Activated effector memory CD4-positive, alpha-beta T cell treated with anti-CD3 and anti-CD28 coated beads, Interleukin-2, amount 50 U/mL, for 16 hours (primary cell): ENCODE results near the gene SPX.

Experiments
- DNase-seq: peaks from one replicate; pipeline ENCODE4 v3.0.0-alpha.2; 2020

SPX gene

DNA sequence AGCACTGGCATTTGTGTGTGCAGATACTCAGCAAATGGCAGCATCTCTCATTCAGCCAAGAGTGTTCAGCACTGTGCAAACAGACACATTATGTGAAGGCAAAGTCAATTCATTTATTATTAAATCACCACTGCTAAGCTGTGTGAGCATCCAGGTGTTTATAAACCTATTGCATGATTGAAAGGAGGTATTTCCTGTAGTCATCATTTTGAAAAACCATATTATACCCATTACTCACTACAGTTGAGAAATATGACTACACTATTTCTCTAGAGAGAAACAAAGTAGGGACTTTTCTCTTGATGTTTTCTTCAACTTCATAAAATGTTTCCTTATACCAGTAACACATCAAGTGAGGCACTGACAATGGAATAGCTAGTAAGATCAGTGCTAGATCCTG is 13.7 kb downstream of the SPX start:
- DNase-seq = no peak

DNA sequence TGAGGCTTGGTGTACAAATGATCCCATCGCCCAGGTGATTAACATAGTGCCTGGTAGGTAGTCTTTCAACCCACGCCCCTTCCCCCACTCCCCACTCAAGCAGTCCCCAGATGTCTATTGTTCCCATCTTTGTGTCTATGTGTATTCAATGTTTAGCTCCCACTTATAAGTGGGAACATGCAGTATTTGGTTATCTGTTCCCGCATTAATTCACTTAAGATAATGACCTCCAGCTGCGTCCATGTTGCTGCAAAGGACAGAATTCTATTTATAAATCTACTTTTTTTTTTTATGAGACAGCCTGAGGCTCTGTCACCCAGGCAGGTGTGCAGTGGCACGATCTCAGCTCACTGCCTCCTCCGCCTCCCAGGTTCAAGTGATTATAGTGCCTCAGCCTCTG is 15.7 kb downstream of the SPX start:
- no peak for DNase-seq

DNA sequence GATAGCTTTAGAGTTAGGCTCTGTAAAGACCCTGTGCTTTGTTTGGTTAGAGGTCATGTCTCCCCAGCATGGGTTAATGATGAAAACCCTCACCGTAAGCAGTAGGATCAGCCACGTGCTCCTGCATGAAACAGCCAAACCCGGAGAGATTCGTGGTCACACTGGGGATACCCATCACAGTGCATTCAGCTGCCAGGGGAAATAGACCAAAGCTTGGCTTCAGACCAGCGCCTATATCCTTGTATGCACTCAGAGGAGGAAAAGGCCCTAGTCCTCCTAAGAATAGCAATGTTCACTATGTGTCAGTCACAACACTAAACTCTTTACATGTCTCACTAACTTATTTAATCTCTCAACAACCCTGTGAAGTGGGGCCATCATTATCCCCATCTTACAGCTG is 16.3 kb downstream of the SPX start:
- no peak for DNase-seq

DNA sequence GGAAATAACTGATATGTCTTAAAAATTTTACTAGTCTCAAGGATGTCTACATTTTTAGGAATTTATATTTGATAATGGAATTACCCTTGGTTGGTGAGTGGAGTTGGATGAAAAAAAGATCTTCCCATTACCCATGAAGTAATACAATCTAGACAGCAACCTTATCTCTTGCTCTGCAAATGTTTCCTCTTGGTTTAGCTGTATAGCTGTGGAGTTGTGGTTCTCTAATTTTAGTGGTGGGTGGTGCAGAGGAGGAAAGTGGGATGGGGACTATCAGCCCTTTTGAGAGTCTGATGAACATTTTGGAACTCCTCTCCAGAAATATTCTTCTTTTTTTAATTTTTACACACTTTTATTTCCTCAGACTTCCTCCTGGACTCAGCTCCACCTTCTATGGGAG is 17.1 kb downstream of the SPX start:
- no peak for DNase-seq

DNA sequence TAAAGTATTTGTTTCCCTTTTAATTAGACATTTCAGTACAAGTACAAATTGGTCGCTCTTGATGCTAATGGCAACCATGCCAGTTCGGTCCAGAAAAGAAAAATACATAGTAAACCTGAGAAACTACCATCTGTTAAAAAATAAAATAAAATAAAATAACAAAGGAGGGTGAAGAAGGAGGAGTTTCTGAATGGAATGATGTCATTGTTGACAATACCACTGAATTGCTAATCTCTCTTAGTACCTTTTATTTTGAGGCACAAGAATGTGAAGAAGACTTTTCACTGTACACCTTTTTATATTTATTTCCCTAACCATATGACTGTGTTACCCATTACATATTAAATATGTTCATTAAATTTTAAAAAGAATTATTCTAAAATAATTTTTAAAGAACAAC is 19.5 kb downstream of the SPX start:
- no peak for DNase-seq

DNA sequence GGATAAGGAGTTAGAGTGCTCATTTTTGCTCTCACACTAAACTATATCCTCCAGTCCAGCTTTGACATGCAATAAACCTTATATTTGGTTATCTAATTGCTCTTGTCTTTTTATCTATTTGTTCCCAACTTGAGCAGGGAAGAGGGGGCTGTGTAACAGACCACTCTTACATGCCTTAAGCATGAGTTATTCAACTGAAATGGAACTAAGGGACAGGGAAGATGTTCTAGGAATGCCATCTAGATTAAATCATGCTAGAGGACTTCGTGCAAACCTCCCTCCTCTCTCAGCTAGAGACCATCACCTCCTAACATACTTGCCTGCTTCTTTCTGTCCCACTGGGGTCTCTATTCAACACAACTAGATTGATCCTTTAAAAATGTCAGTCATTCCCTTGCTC is 20.6 kb downstream of the SPX start:
- DNase-seq = no peak

DNA sequence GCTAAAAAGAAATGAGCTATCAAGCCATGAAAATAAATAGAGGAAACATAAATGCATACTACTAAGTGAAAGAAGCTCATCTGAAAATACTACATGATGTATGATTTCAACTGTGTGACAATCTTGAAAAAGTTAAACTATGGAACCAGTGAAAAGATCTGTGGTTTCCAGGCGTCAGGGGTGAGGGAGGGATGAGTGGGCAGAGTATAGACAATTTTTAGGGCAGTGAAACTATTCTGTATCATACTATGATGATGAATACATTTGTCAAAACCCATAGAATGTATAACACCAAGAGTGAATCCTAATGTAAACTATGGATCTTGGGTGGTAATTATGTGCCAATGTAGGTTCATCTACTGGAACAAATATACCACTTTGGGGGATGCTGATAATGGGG is 21.3 kb downstream of the SPX start:
- DNase-seq = no peak

DNA sequence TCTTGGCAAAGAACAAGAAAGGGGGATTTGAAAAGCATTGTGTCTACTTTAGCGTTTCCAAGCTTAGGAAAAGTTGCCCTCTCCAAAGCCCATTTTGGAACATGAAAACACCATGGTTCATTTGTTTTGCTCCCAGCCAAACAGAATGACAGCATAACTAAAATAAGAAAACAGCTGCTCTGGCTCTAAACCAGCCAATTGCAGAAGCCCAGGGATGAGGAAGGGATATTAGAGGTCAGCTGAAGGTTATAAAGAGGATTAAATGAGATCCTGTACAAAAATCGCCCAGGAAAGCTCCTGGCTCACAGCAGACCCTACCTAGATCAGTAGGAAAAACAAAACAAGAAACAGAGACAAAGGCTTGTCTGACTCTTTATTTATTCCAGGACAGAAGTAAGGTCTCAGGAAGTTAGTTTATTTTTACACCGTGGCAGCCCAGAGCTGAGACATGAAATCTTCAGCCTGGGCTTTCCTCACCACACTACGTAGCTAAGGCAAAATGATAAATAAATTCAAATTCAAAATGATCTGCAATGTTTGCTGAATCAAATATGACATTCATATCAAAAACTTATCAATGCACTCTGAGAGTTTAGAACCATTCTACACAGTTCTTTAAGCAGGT is 25.9 kb downstream of the SPX start:
- DNase-seq = no peak

DNA sequence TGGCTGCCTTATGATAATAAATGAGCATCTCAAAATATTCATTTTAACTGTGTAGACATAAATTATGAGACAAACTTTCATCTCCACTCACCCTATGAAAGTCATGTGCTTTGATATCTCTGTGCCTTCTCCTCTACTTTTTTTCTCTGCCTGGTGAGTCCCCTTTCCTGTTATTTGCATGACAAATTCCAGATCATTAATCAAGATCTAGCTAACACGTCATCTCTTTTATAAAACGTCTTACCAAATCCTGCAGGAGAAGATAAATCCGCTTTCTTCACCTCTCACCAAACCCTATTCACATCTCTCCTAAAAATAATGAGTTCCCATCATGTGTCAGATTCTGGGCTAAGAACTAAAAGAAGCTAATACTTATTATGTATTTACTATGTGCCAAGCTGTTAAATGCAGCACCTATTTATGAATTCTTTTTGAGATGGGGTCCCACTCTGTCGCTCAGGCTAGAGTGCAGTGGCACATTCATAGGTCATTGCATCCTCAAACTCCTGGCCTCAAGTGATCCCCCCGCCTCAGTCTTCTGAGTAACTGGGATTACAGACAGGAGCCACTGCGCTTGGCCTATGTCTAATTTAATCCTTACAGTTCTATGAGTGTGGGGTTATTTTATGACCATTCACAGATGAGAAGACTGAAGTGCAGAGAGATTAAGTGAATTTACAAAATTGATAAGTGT is 26.7 kb downstream of the SPX start:
- no peak for DNase-seq

DNA sequence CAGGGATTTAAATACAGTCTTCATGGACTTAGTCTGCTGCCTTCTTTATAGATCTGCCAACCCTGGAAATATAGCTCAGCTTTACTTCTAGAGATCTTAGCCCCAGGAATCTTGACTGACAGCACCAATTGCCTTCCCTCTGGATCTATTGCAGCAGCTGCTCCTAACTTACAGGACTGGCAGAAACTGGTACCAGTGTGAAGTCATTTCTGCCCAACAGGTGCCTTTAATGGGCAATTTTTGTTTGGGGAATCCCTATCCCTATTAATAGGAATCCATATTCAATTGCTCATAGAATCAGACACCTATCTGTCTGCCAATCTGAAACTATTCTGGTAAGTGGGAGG is 27.2 kb downstream of the SPX start:
- no peak for DNase-seq

DNA sequence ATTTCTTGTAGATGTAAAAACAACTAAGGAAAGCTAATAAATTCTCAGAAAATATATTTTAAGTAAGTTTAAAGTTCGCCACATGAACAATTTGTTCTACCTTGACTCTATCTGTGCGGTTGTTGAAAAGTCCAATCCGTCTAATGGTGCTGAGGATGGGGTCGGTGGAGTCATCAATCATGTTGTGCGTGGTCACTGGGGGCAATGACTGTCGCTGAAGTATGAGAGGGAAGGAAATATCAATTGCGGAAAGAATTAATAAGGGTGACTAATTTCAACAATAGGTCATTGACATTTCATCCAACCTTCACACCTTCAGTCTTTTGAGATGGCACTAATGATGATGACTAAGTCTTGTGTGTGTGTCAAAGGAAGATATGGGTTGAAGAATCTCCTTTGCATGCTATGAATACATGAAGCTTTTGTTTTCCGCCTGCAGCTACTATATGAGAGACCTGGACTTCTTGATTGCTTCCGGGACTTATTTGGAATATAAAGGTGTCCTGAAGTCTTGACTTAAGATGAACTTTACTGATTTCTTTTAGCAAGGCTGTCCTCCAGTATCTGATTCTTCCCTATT is 32.1 kb downstream of the SPX start:
- DNase-seq = no peak

DNA sequence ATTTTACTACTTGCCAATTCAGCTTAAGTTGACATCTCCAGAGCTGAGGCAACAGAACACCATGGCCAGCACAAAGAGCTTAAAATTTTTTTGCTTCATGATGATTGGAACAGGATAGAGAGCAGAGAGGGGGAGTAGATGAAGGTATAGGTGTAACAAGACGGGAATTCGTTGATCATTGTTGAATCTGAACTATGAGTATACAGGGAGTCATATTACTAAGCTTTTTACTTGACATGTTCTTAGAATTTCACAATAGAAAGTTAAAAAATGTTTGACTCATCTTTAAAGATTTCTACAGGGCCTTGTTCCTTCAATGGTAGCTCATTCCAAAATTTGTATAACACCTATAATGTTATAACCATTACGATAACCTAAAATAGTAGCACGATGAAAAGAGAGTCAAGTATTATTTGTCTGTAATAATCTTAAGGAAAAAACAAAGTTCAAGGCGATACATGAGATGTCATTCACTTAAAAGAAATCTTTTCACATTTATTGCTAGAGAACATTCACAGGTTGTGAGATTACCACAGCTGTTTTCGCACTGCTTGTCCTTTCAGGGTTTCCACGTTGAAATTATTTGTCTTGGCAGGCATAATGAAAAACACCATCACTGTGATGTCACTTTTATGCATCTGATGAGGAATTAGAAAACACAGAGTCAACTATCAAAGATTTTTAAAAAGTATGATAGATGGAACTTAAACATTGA is 33.9 kb downstream of the SPX start:
- DNase-seq = no peak

DNA sequence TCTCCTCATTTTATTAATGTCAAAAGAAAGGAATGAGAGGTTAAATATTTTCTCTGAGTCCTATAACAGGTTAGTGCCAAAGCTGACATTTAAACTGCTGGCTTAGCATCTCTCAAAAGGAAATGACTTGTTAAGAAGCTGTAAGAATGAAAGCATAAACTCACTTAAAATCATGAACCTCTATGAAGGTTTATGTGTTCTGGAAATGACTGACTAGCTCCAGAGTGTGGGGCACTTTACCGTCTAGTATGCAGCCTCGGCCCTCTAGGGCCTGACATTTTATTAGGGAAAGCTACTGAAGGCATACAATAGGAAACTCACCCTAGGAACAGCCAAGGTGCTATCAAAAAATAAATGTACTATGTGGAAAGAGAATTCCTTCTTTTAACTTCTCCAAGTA is 35.1 kb downstream of the SPX start:
- DNase-seq = no peak

DNA sequence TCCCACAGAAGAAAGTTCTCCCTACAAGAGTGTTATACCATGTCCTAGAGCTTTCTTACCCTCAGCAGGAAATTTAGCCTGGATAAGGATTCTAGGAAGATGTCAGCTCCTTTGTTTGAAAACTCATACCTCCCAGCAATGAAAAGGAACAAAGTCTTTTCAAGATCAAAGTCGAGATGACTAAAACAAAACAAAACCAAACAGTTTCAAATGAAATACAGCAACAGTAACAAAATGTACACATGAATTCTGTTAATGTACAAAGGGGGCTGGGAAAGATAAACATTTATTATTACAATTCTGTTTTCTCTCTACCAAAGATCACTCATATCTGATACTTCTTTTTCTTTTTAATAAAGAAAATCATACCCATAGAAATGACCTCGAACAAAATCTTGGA is 36.8 kb downstream of the SPX start:
- no peak for DNase-seq

DNA sequence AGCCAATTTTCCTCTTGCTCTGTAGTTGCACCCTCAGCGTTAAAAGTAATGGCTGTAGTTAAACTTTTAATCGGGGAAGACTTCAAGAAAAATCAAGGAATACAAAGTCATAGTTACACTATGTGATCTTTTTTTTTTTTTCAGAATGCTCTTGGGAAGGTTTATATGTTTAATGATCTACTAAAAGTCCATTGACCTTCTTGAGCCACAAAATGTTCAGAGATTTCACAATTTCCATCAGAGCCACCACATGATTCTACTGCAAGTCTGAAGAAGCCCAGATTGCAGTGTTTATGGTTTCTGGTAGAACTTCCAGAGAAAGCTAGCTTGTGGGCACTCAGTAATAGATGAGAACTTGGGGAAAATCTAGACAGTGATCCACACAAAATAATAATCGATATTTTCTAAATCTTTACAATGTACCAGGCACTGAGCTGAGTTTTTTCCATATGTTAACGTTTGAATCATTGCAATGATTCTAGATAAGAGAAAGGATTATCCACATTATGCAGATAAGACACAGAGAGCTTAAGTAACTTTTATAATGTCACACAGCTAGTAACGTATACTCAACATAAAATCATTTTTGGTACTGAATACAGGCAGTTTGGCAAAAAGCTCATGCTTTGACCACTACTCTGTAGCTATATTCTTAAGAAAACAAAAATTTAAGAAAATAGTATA is 40.3 kb downstream of the SPX start:
- DNase-seq = no peak

DNA sequence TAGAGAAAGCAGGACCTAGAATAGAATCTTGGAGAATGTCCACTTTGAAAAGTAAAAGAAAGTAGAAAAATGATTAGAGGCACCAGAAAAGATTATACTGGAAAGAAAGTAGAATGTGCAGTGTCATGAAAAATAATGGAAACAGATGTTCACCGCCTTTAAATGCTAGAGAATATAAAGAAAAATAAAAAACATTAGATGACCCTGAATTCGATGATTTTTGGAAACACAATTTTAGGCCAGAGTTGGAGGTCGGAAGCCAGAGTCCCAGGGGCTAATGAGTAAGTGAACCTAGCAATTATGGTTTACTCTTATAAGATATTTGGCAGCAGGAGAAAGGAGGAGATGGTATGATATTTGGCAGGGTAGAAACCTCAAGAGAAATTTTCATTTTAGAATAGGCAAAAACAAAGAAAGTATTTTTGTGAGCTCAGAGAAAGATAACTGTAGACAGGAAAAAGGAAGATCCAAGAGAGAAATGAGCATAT is 40.9 kb downstream of the SPX start:
- DNase-seq = no peak

DNA sequence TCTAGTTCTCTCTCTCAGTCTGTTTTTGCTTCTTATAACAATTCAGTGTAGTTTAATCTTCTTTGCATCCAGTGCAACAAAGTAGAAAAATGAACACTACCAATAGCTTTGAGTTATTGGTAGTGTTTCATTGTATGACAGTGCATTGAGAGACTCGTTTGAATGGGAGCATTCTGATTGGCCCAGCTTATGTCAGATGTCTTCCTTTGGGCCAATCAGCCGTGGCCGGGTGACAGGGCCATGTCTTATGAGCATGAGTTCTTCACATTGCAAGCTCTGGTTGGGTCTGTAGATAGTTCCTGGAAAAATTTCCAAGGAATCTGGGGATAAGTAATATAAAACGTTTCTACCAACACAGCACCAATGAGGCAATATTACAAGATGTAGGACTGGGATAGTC is 42.0 kb downstream of the SPX start:
- DNase-seq = no peak

DNA sequence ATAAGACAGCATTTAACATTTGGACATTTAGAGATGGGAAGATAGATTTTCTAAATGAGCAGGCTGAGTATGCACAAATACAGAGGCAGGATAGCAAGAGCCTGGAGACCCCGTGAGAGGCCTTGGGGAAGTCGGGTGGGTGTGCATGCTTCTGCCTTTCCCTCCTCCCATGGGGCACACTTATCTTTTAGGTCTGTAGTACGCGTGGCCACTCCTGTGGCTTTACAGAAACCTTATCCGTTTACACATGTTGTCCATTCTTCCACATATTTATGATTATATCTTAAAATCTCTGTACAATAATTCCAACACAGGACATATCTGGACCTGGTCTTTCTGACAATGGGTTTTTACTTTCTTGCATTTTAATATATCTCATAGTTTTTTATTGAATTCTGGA is 45.0 kb downstream of the SPX start:
- no peak for DNase-seq

DNA sequence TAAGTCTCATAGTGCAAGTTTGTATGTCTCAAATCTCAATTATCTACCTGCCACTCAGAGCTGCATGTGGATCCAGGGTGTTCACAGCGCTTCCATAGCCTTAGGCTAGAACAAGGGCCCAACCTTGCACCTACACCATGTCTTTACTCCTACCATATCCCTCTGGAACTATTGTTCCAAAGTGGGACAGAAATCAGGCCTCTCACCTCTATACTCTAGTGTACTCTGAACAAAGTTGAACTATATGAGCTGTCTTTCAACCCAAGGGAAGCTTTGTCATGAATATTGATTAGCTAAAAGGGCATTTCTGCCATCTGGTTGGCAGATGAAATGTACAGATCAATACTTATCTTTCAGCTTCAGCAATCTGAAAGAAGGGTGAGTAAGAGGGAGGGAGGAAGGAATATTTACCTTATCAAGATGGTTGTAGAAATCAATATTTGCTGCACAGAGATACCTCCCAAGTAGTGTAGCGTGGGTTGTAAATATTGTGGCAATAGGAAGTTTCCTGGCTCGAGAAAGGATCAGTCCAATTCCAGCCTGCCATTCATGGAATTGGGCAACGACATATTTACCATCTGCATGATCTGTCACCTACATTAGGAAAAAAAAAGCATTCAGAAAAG is 47.8 kb downstream of the SPX start:
- DNase-seq = no peak

DNA sequence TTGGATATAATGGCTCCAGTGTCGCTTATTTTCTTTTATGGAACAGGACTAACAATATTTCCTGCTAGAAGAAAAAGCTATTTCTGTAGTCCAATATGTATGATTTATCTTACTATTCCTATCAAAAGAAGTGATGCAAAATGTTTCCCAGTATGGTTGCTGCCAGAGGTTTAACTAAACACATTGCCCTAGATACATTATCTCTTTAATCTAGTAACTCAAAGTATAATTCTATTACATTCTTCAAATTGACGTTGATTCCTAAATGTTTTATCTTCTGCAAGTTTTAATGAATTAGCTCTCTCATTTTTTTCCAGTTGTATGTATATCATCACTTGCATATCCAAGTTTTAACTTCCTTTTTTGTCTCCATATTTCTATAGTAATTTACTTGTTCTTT is 50.3 kb downstream of the SPX start:
- DNase-seq = no peak

DNA sequence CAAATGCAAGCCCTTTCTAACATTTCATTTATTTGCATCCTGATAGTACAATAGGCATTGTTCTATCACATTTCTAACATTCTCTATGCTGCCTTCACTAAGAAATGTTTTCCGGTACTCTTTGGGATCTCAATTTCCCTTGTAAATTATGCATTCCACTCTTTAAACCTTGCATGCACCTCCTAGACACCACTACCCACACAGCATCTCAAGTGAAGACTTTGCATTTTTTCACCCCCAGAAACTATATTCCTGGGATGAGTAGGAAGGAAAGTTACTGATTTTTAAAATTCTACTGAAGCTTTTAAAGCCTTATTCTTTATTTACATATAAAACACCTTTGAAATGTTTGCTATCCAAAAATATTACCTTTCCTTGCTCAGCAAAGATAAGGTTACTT is 51.4 kb downstream of the SPX start:
- no peak for DNase-seq

DNA sequence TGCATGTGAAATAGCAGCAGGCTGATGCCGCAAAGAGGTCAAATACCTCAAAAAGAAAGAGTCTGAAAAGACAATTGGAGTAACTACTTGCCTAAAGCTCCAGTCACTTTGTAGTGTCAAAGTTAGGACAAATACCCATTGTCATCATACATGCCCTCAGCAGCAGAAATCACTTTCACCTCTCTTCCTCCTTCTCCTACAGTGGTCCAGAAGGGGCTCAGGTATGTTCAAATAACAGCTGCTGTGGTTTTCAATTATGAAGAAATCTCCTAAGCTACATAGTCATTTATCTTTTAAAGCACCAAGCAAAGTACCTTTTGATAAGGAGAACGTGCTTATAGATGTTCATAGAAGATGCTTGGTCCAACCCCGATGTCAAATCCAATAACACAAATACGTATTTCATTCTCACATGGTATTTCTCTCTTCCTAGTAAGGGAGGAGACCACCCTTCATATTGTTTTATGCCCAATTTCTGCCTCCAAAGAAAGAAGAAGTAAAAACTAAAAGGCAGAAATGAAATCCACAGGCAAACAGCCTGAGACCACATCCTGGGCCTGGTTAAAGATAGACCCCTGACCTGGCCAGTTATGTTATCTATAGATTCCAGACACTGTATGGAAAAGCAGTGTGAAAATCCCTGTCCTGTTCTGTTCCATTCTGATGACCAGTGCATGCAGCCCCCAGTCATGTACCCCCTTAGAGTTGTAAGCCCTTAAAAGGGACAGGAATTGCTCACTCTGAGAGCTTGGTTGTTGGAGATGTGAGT is 54.8 kb downstream of the SPX start:
- no peak for DNase-seq
